ENCODE data around the gene EVL.

Gene EVL

GRCh38 chr14:100067971-100068959 is 3.0 kb downstream of the EVL start:
- DNase-seq = no peak

- DNase-seq = no peak
Measured at GRCh38 chr14:100069161-100069800, 4.1 kb downstream of the EVL start.

- DNase-seq = no peak
Measured at GRCh38 chr14:100070310-100070709, 5.1 kb downstream of the EVL start.

GRCh38 chr14:100071545-100071944 is 6.3 kb downstream of the EVL start:
- DNase-seq = no peak

- no peak for DNase-seq
Measured at GRCh38 chr14:100072783-100073346, 7.6 kb downstream of the EVL start.

- DNase-seq = no peak
Measured at GRCh38 chr14:100073576-100074430, 8.6 kb downstream of the EVL start.

GRCh38 chr14:100074431-100075100 is 9.3 kb downstream of the EVL start:
- DNase-seq = no peak

- DNase-seq = no peak
Measured at GRCh38 chr14:100075681-100076080, 10.5 kb downstream of the EVL start.

GRCh38 chr14:100076133-100076532 is 10.9 kb downstream of the EVL start:
- DNase-seq = no peak

- DNase-seq = no peak
Measured at GRCh38 chr14:100076606-100077005, 11.4 kb downstream of the EVL start.

- no peak for DNase-seq
Measured at GRCh38 chr14:100077441-100077840, 12.2 kb downstream of the EVL start.

GRCh38 chr14:100078216-100078803 is 13.1 kb downstream of the EVL start:
- no peak for DNase-seq

GRCh38 chr14:100078997-100079725 is 13.9 kb downstream of the EVL start:
- no peak for DNase-seq

GRCh38 chr14:100079726-100080005 is 14.4 kb downstream of the EVL start:
- DNase-seq = no peak

- DNase-seq = no peak
Measured at GRCh38 chr14:100080206-100080605, 15.0 kb downstream of the EVL start.

- DNase-seq = no peak
Measured at GRCh38 chr14:100081997-100082625, 16.9 kb downstream of the EVL start.

- DNase-seq = no peak
Measured at GRCh38 chr14:100082723-100083122, 17.5 kb downstream of the EVL start.

- DNase-seq = no peak
Measured at GRCh38 chr14:100083706-100084105, 18.5 kb downstream of the EVL start.

GRCh38 chr14:100084591-100084990 is 19.4 kb downstream of the EVL start:
- DNase-seq = no peak

- DNase-seq = no peak
Measured at GRCh38 chr14:100085462-100085861, 20.2 kb downstream of the EVL start.

- DNase-seq = no peak
Measured at GRCh38 chr14:100086361-100086760, 21.1 kb downstream of the EVL start.
